GM21529 (cell line): Measurements from ENCODE around the gene SLC28A3.

Experiments
- ATAC-seq: cut with Tn5 transposase; IDR thresholded peaks from one replicate; pipeline ENCODE4 v1.9.1; 2021; ENCODE audit not compliant: unreplicated experiment

The SLC28A3 gene

DNA sequence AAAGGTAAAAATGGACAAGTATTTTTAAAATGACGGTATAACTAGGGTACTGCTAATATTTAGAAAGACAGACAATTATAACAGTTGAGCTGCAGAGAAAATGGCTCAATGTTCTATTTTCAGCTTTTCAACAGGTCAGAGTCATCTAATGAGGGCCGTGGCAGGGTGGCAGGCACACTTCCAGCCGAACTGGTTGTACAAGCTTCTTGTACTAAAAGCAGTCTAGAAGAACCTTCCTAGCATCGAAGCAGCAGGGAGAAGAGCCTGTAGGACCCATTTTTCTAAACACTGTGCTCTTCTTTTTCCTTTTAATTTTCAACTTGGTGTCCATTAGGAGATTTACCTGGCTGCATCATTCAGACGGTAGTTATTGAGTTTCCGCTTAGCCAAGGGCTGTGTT lies 85.6 kb downstream of the SLC28A3 start:
- ATAC-seq = no peak

DNA sequence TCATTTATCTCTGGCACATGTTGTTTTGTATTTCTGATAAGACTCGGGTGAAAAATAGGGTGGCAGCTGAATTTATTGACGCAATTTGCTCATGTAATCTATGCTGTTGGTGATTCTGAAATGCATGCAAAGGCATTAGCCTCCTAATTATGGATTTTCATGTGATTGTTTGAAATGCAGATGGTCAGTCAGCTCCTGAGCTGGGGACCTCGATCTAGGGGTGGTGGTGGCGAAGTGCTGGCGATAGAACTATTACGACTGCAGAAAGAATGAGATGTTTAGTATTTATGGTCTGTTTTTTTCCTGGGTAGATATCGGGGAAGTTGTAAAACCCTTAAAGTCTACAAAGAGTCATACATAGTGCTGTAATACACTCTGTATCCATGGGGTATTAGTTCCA lies 88.6 kb downstream of the SLC28A3 start:
- no peak for ATAC-seq

DNA sequence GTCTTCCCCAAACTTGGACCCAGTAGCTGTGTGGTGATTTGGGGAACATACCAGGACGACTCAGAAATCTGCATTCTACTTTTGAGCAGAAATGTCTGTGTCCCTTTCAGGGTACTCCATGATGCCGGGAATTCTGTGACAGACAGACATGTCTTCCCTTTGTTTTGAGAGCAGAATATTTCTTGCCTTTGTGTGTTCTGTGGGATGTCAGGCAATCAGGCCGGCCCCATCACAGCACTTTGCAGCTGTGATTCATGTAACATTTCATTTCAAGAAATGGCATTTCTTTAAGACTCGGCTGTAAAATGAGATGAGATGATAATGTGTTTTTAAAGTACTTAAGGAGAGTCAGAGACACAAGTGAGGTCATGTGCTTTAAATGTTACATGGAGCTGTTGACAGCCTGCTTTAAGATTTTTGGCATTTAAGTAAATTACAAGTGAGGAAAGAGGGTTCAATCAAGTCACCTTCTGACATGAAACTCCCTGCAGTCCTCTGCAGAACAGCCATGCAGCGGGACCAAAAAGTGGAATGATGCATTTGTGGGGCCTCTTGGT lies 98.7 kb downstream of the SLC28A3 start:
- no peak for ATAC-seq

DNA sequence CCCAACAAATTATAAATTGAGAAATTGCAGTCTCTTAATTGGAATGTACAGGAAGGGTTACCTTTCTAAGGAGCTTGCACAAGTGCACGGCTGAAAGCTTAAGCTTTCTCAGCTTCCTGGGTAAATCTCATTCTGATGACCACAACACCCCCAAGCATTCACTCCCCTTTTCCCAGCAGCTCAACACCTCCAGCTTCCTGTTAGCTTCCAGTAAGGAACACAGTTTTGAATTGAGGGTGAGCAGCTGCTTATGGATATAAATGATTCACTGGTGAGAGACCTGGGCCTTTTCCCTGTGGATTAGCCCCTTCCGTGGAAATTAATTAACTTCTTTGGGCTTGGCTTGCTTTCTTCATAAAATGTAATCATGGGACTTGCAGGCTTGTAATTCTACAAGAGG lies 101.2 kb downstream of the SLC28A3 start:
- no peak for ATAC-seq

DNA sequence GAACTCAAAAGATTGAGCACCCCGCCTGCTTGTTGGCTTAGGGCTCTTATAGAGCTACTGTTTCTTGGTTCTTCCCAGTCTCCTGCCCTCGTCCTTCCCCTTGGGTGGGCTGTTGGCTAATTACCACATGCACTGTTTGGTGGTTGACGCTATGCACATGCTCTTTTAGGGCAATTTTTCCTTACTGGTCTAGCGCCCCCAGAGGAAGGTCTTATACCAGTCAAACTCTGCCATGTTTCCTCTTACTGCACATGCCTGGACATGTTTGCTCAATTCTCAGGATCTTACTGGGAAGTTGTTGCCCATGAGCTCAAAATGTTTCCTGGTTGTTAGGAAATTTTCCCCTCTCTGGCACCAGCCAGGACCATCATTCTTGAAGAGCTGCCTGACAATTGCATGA lies 101.9 kb downstream of the SLC28A3 start:
- no peak for ATAC-seq

DNA sequence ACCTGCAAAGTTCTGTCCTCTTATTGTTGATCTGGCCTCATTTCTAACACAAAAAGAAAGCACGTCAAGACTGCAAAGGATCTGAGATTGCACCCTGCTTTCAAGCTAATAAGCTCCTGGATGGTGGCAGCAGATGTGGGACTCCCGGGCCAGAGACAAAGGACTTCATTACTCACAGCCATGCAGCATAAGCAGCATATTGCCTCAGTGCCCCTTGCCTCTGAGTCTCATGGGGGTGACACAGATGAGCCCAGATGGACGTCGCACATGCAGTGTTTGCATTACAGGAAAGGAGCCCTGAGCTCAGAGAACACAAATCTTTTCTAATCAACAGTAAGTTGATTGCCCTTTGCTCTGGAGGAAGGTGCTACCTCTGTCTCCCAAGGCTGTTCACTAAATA lies 105.0 kb downstream of the SLC28A3 start:
- no peak for ATAC-seq

DNA sequence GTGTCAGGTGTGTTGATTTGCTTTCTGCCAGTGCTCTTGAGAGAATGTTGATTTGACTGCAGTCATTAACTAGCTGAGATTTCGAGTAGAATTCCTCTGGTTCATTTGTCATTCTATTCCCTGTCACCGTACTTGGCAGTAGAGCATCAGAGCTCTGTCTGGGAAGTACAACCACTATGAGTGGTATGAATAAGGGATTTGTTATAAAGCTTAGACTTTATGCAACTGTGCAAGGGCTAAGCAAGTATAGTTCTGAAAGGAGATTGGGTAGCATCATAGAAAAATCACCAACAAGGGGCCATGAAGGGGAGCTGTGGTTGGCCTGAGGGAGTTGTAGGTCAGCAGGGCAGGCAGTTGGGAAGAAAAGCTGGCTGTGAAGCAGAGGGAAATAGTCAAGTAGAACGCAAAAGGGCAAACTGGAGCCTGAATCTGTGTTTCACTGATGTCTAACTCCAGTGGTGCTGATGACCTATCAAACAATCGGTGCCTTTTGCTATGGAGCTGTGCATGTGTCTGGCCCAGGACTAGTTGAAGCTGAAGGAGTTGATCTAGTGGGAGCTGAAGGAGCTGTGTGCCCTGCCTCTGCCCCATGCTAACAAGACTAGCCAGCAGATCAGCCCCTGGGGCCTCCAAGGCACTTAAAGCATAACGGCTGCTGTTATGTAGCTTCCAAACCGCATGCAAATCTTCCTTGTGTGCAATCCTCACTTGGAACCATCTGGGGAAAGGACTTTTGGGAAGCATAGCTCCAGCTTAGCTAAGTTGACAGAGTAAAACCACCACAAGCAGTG lies 110.0 kb downstream of the SLC28A3 start:
- no peak for ATAC-seq

DNA sequence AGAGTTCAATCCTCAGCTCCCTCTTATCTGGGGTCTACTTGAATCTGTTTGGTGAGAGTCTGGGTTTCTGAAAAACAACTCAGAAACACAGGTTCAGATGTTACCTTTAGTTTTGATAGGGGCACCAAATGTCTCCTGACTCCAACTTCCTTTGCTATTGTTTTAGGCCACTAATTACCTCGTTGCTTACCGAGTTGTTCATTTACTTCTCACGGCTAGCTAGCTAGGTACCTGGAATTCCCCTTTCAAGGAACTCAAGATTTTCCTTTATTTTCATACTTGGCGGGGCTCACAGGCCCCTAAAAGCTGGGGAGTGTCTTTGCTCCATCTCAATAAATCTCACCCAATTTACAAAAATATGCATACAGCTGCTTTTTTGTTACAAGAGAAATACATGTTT lies 111.4 kb downstream of the SLC28A3 start:
- ATAC-seq = no peak

DNA sequence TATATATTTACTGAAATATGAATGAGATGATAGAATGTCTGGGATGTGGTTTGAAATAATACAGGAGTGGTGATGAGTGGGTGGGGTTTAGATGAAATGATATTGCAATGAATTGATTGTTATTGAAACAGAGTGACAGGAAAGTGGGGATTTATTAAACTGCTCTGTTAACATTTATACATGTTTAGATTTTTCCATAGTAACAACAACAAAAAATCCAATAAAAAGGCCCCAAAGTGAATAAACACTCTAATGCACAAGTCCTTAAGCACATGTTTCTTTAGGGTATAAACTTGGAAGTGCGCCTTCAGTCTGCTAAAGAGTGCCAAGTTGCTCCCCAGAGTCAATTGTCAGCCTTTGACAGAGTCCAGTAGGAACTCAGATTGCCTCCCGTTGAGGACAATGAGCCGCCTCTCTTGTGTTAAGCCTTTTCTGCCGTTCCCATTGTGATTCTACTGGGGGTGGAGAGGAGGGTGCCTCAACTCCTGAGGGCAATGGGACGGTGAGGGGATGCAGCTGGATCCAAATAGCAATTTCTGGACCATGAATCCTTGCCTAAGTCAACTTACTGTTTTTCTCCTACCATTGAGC lies 112.3 kb downstream of the SLC28A3 start:
- ATAC-seq = no peak

DNA sequence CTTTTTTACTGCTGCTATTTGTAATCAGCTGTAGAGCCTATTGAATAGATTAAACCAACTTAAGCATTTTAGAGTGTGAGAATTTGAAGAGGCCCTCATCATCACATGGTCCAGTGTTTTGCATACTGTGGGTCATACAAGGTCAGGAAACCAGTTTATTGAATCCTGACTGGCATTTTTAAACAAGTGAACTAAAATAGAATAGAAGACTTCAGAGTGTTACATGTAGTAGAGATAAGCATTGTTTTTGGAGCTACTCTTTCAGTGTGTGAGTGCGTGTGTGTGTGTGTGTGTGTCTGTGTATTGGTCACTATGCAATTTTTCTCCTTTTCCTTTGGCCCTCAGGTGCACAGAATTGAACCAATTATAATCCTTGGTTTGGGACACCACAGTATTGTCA lies 114.4 kb downstream of the SLC28A3 start:
- ATAC-seq = no peak
